Glutamatergic neuron (in vitro differentiated cells): ENCODE data around the gene UMODL1. TPM values are rescaled to one million over a fixed set of nuclear protein-coding genes. Genes with fewer than 3 reads are reported as not detected.

Experiments
- DNase-seq: peaks from one replicate; pipeline ENCODE4 v3.0.0; 2022
- H3K27ac Mint-ChIP-seq: one replicate; pipeline ENCODE4 v1.8.0; 2020; ENCODE audit warnings: mild to moderate bottlenecking, mixed read lengths, inconsistent platforms; ENCODE audit not compliant: unreplicated experiment
- H3K27me3 Mint-ChIP-seq: one replicate; pipeline ENCODE4 v1.8.0; 2020; ENCODE audit warnings: mild to moderate bottlenecking, moderate library complexity, mixed read lengths, inconsistent platforms; ENCODE audit not compliant: unreplicated experiment
- H3K36me3 Mint-ChIP-seq: one replicate; pipeline ENCODE4 v1.8.0; 2020; ENCODE audit warnings: mild to moderate bottlenecking, mixed read lengths, inconsistent platforms; ENCODE audit not compliant: unreplicated experiment
- H3K4me1 Mint-ChIP-seq: one replicate; pipeline ENCODE4 v1.8.0; 2020; ENCODE audit warnings: mild to moderate bottlenecking, low read depth, mixed read lengths, inconsistent platforms; ENCODE audit not compliant: unreplicated experiment
- H3K4me3 Mint-ChIP-seq: one replicate; pipeline ENCODE4 v1.8.0; 2020; ENCODE audit warnings: mild to moderate bottlenecking, mixed read lengths, inconsistent platforms; ENCODE audit not compliant: unreplicated experiment
- H3K9me3 Mint-ChIP-seq: one replicate; pipeline ENCODE4 v1.8.0; 2020; ENCODE audit warnings: mild to moderate bottlenecking, moderate library complexity, mixed read lengths, inconsistent platforms; ENCODE audit not compliant: unreplicated experiment
- total RNA-seq: library from RNA; stranded (reverse); fragmentation: NEBNext Ultra II Directional; extraction: Animal tissue kit (Norgen Biotek cat#: 25700); gene quantifications from one replicate; pipeline ENCODE4 v1.2.1, GENCODE V29; 2021; ENCODE audit not compliant: unreplicated experiment
- TF ChIP-seq, protein P1 (sequence below): fragments of 200-600 bp; sonication (generic); IDR thresholded peaks from one replicate; pipeline ENCODE4 v1.5.0; 2021; ENCODE audit not compliant: partially characterized antibody, unreplicated experiment

UMODL1 gene
- total RNA-seq, 1 donor from 2014 or later: not detected

DNA sequence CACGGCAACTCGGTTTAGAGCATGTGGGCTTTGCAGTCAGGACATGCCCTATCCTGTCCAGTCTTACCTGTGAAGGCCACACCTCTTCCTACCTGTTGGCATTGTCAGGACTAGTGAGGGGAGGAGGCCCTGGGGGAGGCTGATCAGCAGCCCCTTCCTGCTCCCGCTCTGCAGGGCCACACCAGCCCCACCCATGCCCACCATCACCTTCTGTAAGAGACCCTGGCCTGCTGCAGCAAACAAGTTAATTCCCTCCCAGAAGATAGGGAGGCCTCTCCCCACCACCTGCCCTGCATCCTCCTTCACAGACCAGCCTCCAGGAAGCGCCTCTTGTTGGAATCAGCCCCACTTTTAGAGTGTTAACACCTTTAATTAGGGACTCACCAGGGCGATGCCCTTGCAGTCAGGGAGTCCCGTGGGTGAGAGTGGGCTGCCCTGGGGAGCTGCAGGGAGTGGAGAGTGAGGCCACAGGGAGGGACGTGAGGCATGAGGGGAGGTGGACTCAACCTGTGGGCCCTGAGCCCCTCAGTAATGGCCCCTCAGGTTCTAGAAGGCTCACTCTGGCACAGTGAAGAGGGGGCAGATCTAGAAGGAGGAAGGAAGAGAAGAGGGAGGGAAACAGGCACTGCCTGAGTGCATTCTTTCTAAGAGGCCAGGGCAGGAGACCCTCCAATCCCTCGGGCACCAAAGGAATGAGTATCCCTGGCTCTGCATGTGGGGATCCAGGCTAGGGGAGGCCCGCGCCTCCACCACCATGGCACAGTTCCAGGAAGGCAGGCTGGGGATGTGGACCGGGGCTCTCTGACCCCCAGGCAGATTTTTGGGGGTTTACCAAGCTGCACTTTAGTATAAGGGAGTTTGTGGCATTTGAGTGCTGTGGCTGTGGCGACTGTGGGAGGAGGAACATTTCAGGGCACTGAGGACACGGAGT is 8.2 kb downstream of the UMODL1 start:
- no peak overlapping the region for H3K27ac Mint-ChIP-seq
- peaks cover 4% of the 10 kb centered on the region for H3K4me1 Mint-ChIP-seq
- H3K4me3 Mint-ChIP-seq: no peak overlapping the region
- no peak for DNase-seq
- no peaks in the 10 kb centered on the region for H3K36me3 Mint-ChIP-seq
- H3K9me3 Mint-ChIP-seq: peaks cover 4% of the 10 kb centered on the region
- TF ChIP-seq, protein P1, sequence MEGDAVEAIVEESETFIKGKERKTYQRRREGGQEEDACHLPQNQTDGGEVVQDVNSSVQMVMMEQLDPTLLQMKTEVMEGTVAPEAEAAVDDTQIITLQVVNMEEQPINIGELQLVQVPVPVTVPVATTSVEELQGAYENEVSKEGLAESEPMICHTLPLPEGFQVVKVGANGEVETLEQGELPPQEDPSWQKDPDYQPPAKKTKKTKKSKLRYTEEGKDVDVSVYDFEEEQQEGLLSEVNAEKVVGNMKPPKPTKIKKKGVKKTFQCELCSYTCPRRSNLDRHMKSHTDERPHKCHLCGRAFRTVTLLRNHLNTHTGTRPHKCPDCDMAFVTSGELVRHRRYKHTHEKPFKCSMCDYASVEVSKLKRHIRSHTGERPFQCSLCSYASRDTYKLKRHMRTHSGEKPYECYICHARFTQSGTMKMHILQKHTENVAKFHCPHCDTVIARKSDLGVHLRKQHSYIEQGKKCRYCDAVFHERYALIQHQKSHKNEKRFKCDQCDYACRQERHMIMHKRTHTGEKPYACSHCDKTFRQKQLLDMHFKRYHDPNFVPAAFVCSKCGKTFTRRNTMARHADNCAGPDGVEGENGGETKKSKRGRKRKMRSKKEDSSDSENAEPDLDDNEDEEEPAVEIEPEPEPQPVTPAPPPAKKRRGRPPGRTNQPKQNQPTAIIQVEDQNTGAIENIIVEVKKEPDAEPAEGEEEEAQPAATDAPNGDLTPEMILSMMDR: no peak
- H3K27me3 Mint-ChIP-seq: peaks cover 8% of the 10 kb centered on the region

DNA sequence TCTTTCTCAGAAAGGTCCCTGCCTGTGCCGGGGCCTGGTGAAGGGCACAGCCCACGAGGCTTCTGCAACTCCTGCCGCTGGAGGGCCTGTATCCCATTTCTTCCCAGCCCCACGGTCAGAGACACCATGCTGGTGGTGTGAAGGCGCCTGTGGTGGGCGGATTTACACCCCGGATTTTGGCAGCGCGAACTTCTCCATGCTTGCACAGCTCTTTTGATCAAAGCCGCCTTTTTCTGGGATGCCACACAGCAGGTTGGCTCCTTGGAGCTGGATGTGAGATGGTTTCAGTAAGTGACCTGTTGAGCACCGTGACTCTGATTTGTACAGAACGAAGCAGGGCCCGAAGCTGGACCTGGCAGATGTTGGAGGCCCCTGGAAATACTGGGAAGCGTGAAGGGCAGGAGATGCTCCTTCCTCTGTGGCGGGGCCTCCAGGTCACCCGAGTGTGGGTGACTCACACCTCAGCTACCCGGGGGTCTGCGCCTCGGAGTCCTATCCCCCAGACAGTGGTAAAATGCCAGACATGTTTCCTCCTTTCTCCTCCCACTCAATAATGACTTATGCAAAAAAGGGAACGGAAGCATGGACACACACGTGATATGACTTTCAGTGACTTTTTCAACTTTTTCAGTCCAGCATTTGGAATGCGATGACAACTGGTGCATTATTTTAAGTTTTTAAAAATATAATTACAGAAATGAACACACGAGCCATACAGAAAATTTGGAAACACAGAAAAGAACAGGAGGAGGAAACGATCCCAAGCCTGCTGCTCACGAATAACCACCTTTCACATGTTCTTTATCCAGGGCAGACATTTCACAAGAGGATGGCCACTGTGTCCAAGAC is 9.0 kb downstream of the UMODL1 start:
- H3K36me3 Mint-ChIP-seq: no peaks in the 10 kb centered on the region
- H3K27me3 Mint-ChIP-seq: peaks cover 7% of the 10 kb centered on the region
- peaks cover 4% of the 10 kb centered on the region for H3K9me3 Mint-ChIP-seq
- H3K27ac Mint-ChIP-seq: no peak overlapping the region
- no peak for DNase-seq
- TF ChIP-seq, protein P1: no peak
- H3K4me3 Mint-ChIP-seq: no peak overlapping the region
- peaks cover 7% of the 10 kb centered on the region for H3K4me1 Mint-ChIP-seq

DNA sequence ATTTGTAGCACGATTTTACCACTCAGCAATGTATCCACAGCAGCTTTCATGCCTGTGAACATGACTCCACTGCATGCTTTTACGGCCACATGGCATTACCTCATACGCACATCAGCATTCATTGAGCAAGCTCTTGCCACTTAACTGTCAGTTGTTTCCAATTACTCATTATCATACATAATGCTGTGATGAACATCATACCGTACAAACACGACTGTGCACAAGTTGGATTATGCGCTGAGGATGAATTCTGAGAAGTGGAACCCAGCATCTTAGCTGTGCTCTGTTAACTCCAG is 9.6 kb downstream of the UMODL1 start:
- H3K4me3 Mint-ChIP-seq: no peak overlapping the region
- H3K9me3 Mint-ChIP-seq: peaks cover 4% of the 10 kb centered on the region
- TF ChIP-seq, protein P1: no peak
- peaks cover 7% of the 10 kb centered on the region for H3K4me1 Mint-ChIP-seq
- peaks cover 7% of the 10 kb centered on the region for H3K27me3 Mint-ChIP-seq
- H3K36me3 Mint-ChIP-seq: no peaks in the 10 kb centered on the region
- no peak overlapping the region for H3K27ac Mint-ChIP-seq
- DNase-seq: no peak

DNA sequence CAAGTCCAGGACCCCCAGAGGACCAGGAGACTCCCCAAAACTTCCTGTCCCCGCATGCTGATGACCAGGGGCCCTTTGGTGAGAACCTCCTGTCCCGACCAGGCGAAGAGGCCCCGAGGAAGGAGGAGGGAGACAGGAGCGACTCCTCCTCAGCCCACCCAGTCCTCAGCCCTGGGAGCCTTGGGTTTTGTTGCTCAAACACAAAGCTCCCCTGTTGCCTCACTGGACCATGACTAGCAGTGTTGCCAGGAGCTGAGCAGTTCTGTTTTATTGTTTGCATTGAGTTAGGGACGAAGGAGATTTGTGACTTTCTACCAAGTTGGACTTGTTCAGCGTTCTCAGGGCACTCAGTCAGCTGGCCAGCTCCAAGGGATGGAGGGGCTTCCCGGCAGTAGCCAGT is 10.0 kb downstream of the UMODL1 start:
- TF ChIP-seq, protein P1: no peak
- Mint-ChIP-seq H3K27ac (no peak overlapping the region), H3K36me3 (no peaks in the 10 kb centered on the region), H3K4me3 (no peak overlapping the region), H3K27me3 (peaks cover 7% of the 10 kb centered on the region), H3K4me1 (peaks cover 7% of the 10 kb centered on the region), H3K9me3 (peaks cover 4% of the 10 kb centered on the region)
- DNase-seq: no peak
